ENCODE results near the gene BGLAP.
A peak's percentile ranks its signal among the peaks of the same experiment; 100 is the strongest.

BGLAP gene

GRCh38 chr1:156244712-156245111 lies 2.7 kb downstream of the BGLAP start:
- no peak overlapping the region for H3K4me3 ChIP-seq (ENCODE audit: low read depth, low read length)
- TF ChIP-seq MYC (IDR thresholded peaks at IDR 0.05; ENCODE audit: low read depth, low read length): no peak
- TF ChIP-seq MAX (IDR thresholded peaks at IDR 0.05; ENCODE audit: low read depth, low read length): no peak
- no peak for TF ChIP-seq POLR2A (IDR thresholded peaks at IDR 0.05; ENCODE audit: extremely low read depth, insufficient read length)
- no peak for TF ChIP-seq CTCF (IDR thresholded peaks at IDR 0.05; ENCODE audit: low read depth, low read length)
- DNase-seq (ENCODE audit: low read depth): no peak

GRCh38 chr1:156245451-156246232 lies 3.7 kb downstream of the BGLAP start:
- TF ChIP-seq MYC (IDR thresholded peaks at IDR 0.05; ENCODE audit: low read depth, low read length): no peak
- DNase-seq (ENCODE audit: low read depth): peak; percentile 50
- no peak overlapping the region for H3K4me3 ChIP-seq (ENCODE audit: low read depth, low read length)

- peak; percentile 49 for DNase-seq (ENCODE audit: low read depth)
- H3K4me3 ChIP-seq (ENCODE audit: low read depth, low read length): no peak overlapping the region
- TF ChIP-seq CTCF (IDR thresholded peaks at IDR 0.05; ENCODE audit: low read depth, low read length) (no peak), POLR2A (IDR thresholded peaks at IDR 0.05; ENCODE audit: extremely low read depth, insufficient read length) (no peak), MAX (IDR thresholded peaks at IDR 0.05; ENCODE audit: low read depth, low read length) (no peak), MYC (IDR thresholded peaks at IDR 0.05; ENCODE audit: low read depth, low read length) (no peak)
Measured at GRCh38 chr1:156246241-156246780, 4.3 kb downstream of the BGLAP start.

GRCh38 chr1:156246781-156247459 lies 4.9 kb downstream of the BGLAP start:
- no peak for DNase-seq (ENCODE audit: low read depth)
- H3K4me3 ChIP-seq (ENCODE audit: low read depth, low read length): no peak overlapping the region
- TF ChIP-seq MYC (IDR thresholded peaks at IDR 0.05; ENCODE audit: low read depth, low read length) (no peak), CTCF (IDR thresholded peaks at IDR 0.05; ENCODE audit: low read depth, low read length) (no peak), POLR2A (IDR thresholded peaks at IDR 0.05; ENCODE audit: extremely low read depth, insufficient read length) (no peak), MAX (IDR thresholded peaks at IDR 0.05; ENCODE audit: low read depth, low read length) (no peak)

GRCh38 chr1:156247460-156248322 lies 5.7 kb downstream of the BGLAP start, which contains the start of gene PAQR6:
PAQR6 (minus strand) TSS chr1:156248056; CDS start chr1:156246731, 1,325 bp downstream.
- no peak for TF ChIP-seq POLR2A (IDR thresholded peaks at IDR 0.05; ENCODE audit: extremely low read depth, insufficient read length)
- TF ChIP-seq MAX (IDR thresholded peaks at IDR 0.05; ENCODE audit: low read depth, low read length): no peak
- no peak for TF ChIP-seq MYC (IDR thresholded peaks at IDR 0.05; ENCODE audit: low read depth, low read length)
- TF ChIP-seq CTCF (IDR thresholded peaks at IDR 0.05; ENCODE audit: low read depth, low read length): no peak
- no peak for DNase-seq (ENCODE audit: low read depth)
- H3K4me3 ChIP-seq (ENCODE audit: low read depth, low read length): no peak within 1 kb of the TSS
